SK-N-SH treated with all-trans-retinoic acid at 6 μM for 48 hours (cell line): ENCODE measurements around the gene PYCR2.

Source experiments
- ATAC-seq: fragments of 200-7000 bp; cut with Tn5 transposase; 3 replicates; pipeline ENCODE4 v1.9.1; 2020; ENCODE audit warnings: mild to moderate bottlenecking, moderate library complexity
- CREB5 ChIP-seq: fragments of 250-450 bp; sonication (Bioruptor Pico); IDR thresholded peaks from 2 replicates; pipeline ENCODE4 v1.5.1; 2020; ENCODE audit warnings: low read depth, mild to moderate bottlenecking, moderate library complexity
- CSDC2 ChIP-seq: fragments of 250-450 bp; sonication (Bioruptor Pico); IDR thresholded peaks from 2 replicates; pipeline ENCODE4 v1.5.0; 2020; ENCODE audit warnings: mild to moderate bottlenecking, moderate library complexity
- ESRRG ChIP-seq: fragments of 250-450 bp; sonication (Bioruptor Pico); IDR thresholded peaks from 2 replicates; pipeline ENCODE4 v1.6.1; 2021; ENCODE audit warnings: mild to moderate bottlenecking
- GLIS3 ChIP-seq: fragments of 250-450 bp; sonication (Bioruptor Pico); IDR thresholded peaks from 2 replicates; pipeline ENCODE4 v1.5.0; 2020; ENCODE audit warnings: mild to moderate bottlenecking, moderate library complexity
- ISL1 ChIP-seq: fragments of 250-450 bp; sonication (Bioruptor Pico); IDR thresholded peaks from 2 replicates; pipeline ENCODE4 v2.1.2; 2022; ENCODE audit warnings: mild to moderate bottlenecking, moderate library complexity
- OSR1 ChIP-seq: fragments of 250-450 bp; sonication (Bioruptor Pico); IDR thresholded peaks from 2 replicates; pipeline ENCODE4 v1.8.0; 2022; ENCODE audit warnings: moderate library complexity, mild to moderate bottlenecking, inconsistent platforms
- PPARA ChIP-seq: fragments of 250-450 bp; sonication (Bioruptor Pico); IDR thresholded peaks from 2 replicates; pipeline ENCODE4 v1.5.0; 2020; ENCODE audit warnings: mild to moderate bottlenecking, borderline replicate concordance
- SNAI2 ChIP-seq: fragments of 250-450 bp; sonication (Bioruptor Pico); IDR thresholded peaks from 2 replicates; pipeline ENCODE4 v1.5.0; 2020; ENCODE audit warnings: mild to moderate bottlenecking, moderate library complexity
- TCF4 ChIP-seq: fragments of 250-450 bp; sonication (Bioruptor Pico); IDR thresholded peaks from 2 replicates; pipeline ENCODE4 v1.8.0; 2021; ENCODE audit warnings: mild to moderate bottlenecking, moderate library complexity, borderline replicate concordance
- ZFP3 ChIP-seq: fragments of 250-450 bp; sonication (Bioruptor Pico); IDR thresholded peaks from 2 replicates; pipeline ENCODE4 v1.5.0; 2020; ENCODE audit warnings: mild to moderate bottlenecking, moderate library complexity
- ZFP30 ChIP-seq: fragments of 450-650 bp; formaldehyde crosslinking; IDR thresholded peaks from 2 replicates; pipeline ENCODE4 v1.5.0; 2022; ENCODE audit warnings: mild to moderate bottlenecking, moderate library complexity
- ZNF565 ChIP-seq: fragments of 450-650 bp; formaldehyde crosslinking; conservative IDR thresholded peaks from 2 replicates; pipeline ENCODE4 v1.5.0; 2020; ENCODE audit warnings: low read depth, mild to moderate bottlenecking, moderate library complexity
- ZNF70 ChIP-seq: fragments of 450-650 bp; formaldehyde crosslinking; IDR thresholded peaks from 2 replicates; pipeline ENCODE4 v1.5.0; 2020; ENCODE audit warnings: mild to moderate bottlenecking, moderate library complexity
- ZNF8 ChIP-seq: fragments of 450-650 bp; formaldehyde crosslinking; IDR thresholded peaks from 2 replicates; pipeline ENCODE4 v1.5.0; 2020; ENCODE audit warnings: mild to moderate bottlenecking, moderate library complexity
- TF ChIP-seq, protein P1 (sequence below): fragments of 250-450 bp; sonication (Bioruptor Pico); IDR thresholded peaks from 2 replicates; pipeline ENCODE4 v1.8.0; 2021; ENCODE audit warnings: low read depth, mild to moderate bottlenecking, moderate library complexity, borderline replicate concordance
- TF ChIP-seq, protein P2 (sequence below): fragments of 250-450 bp; sonication (Bioruptor Pico); IDR thresholded peaks from 2 replicates; pipeline ENCODE4 v1.8.0; 2020; ENCODE audit warnings: mild to moderate bottlenecking, moderate library complexity, borderline replicate concordance
- TF ChIP-seq, protein P3 (sequence below): fragments of 250-450 bp; sonication (Bioruptor Pico); IDR thresholded peaks from 2 replicates; pipeline ENCODE4 v1.5.0; 2020; ENCODE audit warnings: mild to moderate bottlenecking, moderate library complexity

PYCR2 gene

DNA sequence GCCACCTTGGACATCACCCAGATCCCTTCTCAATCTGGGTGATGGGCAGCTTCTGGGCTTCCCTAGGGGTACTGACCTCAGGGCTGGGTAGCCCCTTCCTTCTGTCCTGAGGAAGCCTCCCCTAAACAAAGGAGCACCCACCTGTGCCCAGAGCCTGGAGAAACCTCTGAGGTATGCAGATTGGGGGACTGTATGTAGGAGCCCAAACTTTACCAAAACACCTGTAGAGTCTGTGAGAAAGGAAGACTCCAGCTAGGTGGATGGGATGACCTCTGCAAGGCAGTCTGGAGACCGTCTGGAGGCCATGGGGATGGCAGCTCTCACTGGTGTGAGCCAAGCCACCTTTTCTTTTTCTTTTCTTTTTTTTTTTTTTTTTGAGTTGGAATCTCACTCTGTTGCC, 30.7 kb upstream of the PYCR2 start (continued):
- TF ChIP-seq, protein P1, sequence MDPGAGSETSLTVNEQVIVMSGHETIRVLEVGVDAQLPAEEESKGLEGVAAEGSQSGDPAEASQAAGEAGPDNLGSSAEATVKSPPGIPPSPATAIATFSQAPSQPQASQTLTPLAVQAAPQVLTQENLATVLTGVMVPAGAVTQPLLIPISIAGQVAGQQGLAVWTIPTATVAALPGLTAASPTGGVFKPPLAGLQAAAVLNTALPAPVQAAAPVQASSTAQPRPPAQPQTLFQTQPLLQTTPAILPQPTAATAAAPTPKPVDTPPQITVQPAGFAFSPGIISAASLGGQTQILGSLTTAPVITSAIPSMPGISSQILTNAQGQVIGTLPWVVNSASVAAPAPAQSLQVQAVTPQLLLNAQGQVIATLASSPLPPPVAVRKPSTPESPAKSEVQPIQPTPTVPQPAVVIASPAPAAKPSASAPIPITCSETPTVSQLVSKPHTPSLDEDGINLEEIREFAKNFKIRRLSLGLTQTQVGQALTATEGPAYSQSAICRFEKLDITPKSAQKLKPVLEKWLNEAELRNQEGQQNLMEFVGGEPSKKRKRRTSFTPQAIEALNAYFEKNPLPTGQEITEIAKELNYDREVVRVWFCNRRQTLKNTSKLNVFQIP = no peak

GRCh38 chr1:225953315-225953714, 29.3 kb upstream of the PYCR2 start:
- ATAC-seq = no peak
- TF ChIP-seq ZNF565 (no peak), ESRRG (CRISPR knock-in tag) (no peak), GLIS3 (CRISPR knock-in tag) (no peak), CSDC2 (CRISPR knock-in tag) (no peak), CREB5 (CRISPR knock-in tag) (no peak), ZFP3 (CRISPR knock-in tag) (no peak), TCF4 (CRISPR knock-in tag) (no peak), ZNF8 (CRISPR knock-in tag) (no peak), ISL1 (CRISPR knock-in tag) (no peak), ZNF70 (CRISPR knock-in tag) (no peak)
- TF ChIP-seq, protein P2, sequence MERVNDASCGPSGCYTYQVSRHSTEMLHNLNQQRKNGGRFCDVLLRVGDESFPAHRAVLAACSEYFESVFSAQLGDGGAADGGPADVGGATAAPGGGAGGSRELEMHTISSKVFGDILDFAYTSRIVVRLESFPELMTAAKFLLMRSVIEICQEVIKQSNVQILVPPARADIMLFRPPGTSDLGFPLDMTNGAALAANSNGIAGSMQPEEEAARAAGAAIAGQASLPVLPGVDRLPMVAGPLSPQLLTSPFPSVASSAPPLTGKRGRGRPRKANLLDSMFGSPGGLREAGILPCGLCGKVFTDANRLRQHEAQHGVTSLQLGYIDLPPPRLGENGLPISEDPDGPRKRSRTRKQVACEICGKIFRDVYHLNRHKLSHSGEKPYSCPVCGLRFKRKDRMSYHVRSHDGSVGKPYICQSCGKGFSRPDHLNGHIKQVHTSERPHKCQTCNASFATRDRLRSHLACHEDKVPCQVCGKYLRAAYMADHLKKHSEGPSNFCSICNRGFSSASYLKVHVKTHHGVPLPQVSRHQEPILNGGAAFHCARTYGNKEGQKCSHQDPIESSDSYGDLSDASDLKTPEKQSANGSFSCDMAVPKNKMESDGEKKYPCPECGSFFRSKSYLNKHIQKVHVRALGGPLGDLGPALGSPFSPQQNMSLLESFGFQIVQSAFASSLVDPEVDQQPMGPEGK = no peak
- TF ChIP-seq, protein P1 = no peak
- TF ChIP-seq, all 23 proteins: peak for 0

- 0 out of 3 replicates have a peak, but pooled peaks have one; percentile 24 for ATAC-seq
- TF ChIP-seq, protein P3, sequence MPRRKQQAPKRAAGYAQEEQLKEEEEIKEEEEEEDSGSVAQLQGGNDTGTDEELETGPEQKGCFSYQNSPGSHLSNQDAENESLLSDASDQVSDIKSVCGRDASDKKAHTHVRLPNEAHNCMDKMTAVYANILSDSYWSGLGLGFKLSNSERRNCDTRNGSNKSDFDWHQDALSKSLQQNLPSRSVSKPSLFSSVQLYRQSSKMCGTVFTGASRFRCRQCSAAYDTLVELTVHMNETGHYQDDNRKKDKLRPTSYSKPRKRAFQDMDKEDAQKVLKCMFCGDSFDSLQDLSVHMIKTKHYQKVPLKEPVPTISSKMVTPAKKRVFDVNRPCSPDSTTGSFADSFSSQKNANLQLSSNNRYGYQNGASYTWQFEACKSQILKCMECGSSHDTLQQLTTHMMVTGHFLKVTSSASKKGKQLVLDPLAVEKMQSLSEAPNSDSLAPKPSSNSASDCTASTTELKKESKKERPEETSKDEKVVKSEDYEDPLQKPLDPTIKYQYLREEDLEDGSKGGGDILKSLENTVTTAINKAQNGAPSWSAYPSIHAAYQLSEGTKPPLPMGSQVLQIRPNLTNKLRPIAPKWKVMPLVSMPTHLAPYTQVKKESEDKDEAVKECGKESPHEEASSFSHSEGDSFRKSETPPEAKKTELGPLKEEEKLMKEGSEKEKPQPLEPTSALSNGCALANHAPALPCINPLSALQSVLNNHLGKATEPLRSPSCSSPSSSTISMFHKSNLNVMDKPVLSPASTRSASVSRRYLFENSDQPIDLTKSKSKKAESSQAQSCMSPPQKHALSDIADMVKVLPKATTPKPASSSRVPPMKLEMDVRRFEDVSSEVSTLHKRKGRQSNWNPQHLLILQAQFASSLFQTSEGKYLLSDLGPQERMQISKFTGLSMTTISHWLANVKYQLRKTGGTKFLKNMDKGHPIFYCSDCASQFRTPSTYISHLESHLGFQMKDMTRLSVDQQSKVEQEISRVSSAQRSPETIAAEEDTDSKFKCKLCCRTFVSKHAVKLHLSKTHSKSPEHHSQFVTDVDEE (CRISPR knock-in tag) = no peak
- no peak for TF ChIP-seq ZNF70 (CRISPR knock-in tag)
- TF ChIP-seq TCF4 (CRISPR knock-in tag) = no peak
- no peak for TF ChIP-seq ZFP30
- no peak for TF ChIP-seq OSR1
- no peak for TF ChIP-seq PPARA
- no peak for TF ChIP-seq SNAI2 (CRISPR knock-in tag)
- no peak for TF ChIP-seq CSDC2 (CRISPR knock-in tag)
Measured at GRCh38 chr1:225950905-225951497, 27.0 kb upstream of the PYCR2 start.

DNA sequence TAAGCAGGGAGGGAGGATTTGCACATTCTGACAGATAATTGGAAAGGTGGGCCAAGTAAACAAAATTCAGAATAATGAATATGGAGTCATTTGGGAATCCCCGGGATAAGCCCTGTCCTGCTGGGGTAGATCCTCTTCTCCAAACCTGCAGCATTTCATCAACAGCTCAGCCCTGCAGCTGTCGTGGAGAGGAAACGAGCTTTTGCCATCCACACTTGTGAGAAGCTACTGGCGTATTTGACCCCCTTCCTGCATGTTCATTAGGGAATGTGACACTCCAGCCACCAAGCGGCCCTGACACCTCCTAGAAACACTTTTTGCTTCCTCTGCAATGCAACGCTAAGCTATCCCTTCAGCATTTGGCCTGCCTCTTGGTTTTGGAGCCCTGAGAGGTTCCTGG, 25.0 kb upstream of the PYCR2 start:
- no peak for ATAC-seq
- TF ChIP-seq ZNF70 (CRISPR knock-in tag) (no peak), SNAI2 (CRISPR knock-in tag) (no peak), GLIS3 (CRISPR knock-in tag) (no peak), CREB5 (CRISPR knock-in tag) (no peak), ZFP3 (CRISPR knock-in tag) (no peak)
- TF ChIP-seq, protein P1 = no peak
- TF ChIP-seq, protein P3 (CRISPR knock-in tag) = no peak
- TF ChIP-seq, protein P2 = no peak
